ENCODE results near the gene SFXN1.
A peak's percentile ranks its signal among the peaks of the same experiment; 100 is the strongest.

Gene SFXN1

DNA sequence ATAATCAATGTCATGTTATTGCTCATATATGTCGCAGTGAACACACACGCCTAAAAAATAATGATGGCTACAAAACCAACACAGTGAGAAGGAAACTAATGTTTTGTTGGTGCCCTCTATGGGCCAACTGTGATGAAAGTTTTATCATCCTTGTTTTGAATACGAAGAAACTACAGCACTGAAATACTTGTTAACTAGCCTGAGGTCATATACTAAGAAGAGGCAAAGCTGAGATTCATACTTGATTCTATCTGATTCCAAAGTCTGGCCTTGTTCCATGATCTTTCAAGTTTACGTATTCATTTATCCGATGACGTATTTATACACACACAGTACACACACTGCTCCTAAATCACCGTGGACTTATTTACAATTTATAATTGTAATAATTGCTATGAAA, 18.2 kb upstream of the SFXN1 start:
- H3K4me3 ChIP-seq (replicated peaks in 1 of 2; ENCODE audit: low read depth in 2 of 2, low read length in 2 of 2) = no peak overlapping the region
- TF ChIP-seq, protein P1, sequence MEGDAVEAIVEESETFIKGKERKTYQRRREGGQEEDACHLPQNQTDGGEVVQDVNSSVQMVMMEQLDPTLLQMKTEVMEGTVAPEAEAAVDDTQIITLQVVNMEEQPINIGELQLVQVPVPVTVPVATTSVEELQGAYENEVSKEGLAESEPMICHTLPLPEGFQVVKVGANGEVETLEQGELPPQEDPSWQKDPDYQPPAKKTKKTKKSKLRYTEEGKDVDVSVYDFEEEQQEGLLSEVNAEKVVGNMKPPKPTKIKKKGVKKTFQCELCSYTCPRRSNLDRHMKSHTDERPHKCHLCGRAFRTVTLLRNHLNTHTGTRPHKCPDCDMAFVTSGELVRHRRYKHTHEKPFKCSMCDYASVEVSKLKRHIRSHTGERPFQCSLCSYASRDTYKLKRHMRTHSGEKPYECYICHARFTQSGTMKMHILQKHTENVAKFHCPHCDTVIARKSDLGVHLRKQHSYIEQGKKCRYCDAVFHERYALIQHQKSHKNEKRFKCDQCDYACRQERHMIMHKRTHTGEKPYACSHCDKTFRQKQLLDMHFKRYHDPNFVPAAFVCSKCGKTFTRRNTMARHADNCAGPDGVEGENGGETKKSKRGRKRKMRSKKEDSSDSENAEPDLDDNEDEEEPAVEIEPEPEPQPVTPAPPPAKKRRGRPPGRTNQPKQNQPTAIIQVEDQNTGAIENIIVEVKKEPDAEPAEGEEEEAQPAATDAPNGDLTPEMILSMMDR (IDR thresholded peaks at IDR 0.05; ENCODE audit: low read depth, low read length) = peak; percentile 14
- peak; percentile 20 to 29 for DNase-seq (ENCODE audit: low read depth in 2 of 2)

DNA sequence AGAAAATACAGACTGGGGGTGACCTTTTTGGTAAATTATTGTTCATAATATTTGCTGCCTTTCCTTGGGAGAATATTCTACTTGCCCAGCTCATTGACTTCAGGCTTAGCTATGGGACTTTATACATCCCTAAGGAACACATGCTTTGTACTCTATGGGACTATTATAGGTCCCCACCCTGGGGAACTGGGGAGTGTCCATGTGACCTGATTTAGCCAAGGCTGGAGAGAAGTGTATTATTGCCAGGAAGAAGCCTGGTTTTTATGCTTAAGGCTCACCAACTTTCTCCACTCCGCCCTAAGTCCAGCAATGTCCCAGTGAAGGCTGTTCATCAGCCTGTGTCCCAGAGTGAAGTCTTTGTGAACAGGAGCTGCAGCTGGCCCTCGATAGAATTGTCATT, 17.8 kb upstream of the SFXN1 start:
- DNase-seq (ENCODE audit: low read depth in 2 of 2) = no peak
- TF ChIP-seq, protein P1 (IDR thresholded peaks at IDR 0.05; ENCODE audit: low read depth, low read length) = no peak
- no peak overlapping the region for H3K4me3 ChIP-seq (replicated peaks in 1 of 2; ENCODE audit: low read depth in 2 of 2, low read length in 2 of 2)

DNA sequence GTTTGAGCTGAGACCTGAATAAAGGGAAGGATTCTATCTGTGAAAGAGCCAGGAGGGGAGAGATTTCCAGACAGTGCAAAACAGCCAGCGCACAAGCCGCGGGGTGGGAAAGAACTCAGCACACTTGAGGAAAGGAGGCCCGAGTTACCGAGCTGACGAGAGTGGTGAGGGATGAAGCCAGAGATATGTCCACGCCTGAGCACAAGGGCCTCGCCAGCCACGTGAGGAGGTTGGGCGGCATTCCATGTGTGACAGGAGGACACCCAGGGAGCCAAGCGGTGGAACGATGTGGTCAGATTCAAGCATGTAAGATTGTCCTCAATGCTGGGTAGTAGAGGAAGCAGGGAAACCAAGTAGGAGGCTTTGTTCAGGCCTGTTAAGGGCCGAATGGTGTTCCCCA, 17.0 kb upstream of the SFXN1 start:
- H3K4me3 ChIP-seq (replicated peaks in 1 of 2; ENCODE audit: low read depth in 2 of 2, low read length in 2 of 2) = no peak overlapping the region
- DNase-seq (ENCODE audit: low read depth in 2 of 2) = no peak
- TF ChIP-seq, protein P1 (IDR thresholded peaks at IDR 0.05; ENCODE audit: low read depth, low read length) = no peak

DNA sequence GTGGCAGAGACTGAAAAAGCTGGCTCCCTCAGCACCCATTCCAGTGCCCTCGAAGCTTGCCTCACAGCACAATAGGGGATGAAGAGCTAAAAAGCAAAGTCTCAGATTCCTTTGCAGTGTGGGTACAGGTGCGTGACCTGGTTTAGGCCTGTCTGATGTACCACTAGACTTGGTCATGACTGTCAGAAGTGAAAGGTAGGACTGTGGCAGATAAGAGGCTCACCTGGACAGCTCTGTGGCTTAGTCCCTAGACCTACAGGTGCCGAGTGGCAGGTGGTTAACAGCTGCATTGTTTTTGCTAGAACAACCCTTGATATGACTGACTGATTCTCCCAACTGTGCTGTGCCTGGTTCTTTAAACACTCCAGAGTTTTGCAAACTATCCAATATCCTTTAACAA, 14.7 kb upstream of the SFXN1 start:
- no peak for DNase-seq (ENCODE audit: low read depth in 2 of 2)
- no peak overlapping the region for H3K4me3 ChIP-seq (replicated peaks in 1 of 2; ENCODE audit: low read depth in 2 of 2, low read length in 2 of 2)
- TF ChIP-seq, protein P1 (IDR thresholded peaks at IDR 0.05; ENCODE audit: low read depth, low read length) = no peak

DNA sequence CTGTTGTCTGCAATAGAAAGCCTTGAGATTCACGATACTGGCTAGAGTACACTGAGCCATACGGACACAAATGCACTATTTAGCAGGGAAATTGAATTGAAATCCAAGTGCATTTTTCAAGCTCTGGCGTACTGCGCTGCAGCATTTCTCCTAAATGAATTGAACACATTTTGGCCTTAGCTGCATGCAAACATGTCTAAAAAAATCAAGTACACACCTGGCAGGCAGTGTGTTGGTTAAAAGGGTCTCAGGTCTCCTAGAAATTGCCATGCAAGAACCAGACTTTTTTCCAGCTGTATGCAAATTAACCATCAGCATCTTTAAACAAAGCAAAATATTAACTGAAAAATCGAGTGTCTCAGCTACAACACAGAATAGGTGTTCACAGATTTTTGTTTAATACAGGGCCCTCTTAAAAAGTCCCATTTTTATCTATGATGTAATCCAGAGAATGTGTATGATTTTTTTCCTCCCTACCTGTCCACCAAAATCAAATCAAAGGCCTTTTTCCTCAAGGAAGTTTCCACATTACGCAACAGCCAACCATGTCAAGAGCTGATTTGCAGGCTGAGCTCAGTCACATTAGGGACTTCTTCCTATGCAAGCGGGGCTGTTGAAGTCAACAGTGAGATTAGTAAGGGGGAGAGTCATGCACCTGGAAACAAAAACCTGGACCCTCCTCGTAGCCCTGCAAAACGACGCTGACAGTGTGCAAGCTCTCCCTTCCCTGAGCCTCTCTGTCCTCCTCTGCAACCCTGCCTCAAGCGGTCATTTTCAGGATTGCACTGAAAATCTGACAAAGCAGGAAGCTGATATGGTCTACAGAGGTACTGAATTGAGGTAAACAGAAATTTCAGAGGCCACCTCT, 14.1 kb upstream of the SFXN1 start:
- TF ChIP-seq, protein P1 (IDR thresholded peaks at IDR 0.05; ENCODE audit: low read depth, low read length) = peak; percentile 82
- DNase-seq (ENCODE audit: low read depth in 2 of 2) = peak; percentile 44 to 55
- no peak overlapping the region for H3K4me3 ChIP-seq (replicated peaks in 1 of 2; ENCODE audit: low read depth in 2 of 2, low read length in 2 of 2)

DNA sequence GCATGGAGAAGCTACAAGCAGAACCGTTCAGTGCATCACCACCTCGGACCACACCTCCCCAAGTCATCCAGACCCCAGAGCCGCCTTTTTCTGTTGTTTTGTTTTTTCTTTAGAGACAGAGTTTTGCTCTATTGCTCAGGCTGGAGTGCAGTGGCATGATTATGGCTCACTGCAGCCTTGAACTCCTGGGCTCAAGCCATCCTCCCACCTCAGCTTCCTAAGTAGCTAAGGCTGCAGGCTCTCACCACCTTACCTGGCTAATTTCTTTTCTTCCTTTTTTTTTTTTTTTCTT, 13.5 kb upstream of the SFXN1 start:
- H3K4me3 ChIP-seq (replicated peaks in 1 of 2; ENCODE audit: low read depth in 2 of 2, low read length in 2 of 2) = no peak overlapping the region
- DNase-seq (ENCODE audit: low read depth in 2 of 2) = no peak
- TF ChIP-seq, protein P1 (IDR thresholded peaks at IDR 0.05; ENCODE audit: low read depth, low read length) = no peak

DNA sequence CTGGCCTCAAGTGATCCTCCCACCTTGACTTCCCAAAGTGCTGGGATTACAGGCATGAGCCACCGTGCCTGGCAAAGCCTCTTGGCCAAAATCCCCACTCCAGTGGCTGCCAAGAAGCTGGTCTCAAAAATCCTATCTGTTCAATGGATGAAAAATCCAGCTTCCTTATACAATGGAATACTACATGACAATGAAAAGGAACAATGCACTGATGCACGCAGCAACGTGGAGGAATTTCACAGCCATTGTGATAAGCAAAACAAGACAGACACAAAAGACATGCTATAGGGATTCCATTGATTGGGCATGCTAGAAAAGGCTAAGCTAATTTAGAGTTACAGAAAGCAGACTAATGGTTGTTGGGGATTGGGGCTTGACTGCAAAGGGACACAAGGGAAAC, 13.1 kb upstream of the SFXN1 start:
- no peak overlapping the region for H3K4me3 ChIP-seq (replicated peaks in 1 of 2; ENCODE audit: low read depth in 2 of 2, low read length in 2 of 2)
- TF ChIP-seq, protein P1 (IDR thresholded peaks at IDR 0.05; ENCODE audit: low read depth, low read length) = no peak
- DNase-seq (ENCODE audit: low read depth in 2 of 2) = no peak
